Kidney tubule cell (primary cell): Measurements from ENCODE around the gene ERN1.

Source experiments
- DNase-seq: peaks from one replicate; pipeline ENCODE4 v3.0.0-alpha.2; 2018; ENCODE audit warnings: low spot score

Gene ERN1

DNA sequence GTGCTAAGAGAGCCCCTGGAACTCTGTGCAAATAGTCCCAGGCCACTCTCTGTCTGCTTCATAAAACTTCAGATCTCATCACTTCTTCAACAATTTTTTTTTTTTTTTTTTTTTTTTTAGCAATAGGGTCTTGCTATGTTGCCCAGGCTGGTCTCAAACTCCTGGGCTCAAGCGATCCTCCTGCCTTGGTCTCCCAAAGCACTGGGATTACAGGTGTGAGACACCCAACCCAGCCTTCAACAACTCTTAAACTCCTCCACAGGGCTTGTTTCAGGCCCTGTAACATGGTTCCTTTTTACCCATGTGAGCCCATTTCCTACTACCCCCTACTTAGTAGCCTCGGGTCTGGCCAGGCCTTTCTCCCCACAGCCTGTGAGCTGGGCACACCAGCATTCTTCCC is 70.2 kb downstream of the ERN1 start:
- DNase-seq: no peak

GRCh38 chr17:64058621-64059020 is 71.3 kb downstream of the ERN1 start:
- DNase-seq: no peak

DNA sequence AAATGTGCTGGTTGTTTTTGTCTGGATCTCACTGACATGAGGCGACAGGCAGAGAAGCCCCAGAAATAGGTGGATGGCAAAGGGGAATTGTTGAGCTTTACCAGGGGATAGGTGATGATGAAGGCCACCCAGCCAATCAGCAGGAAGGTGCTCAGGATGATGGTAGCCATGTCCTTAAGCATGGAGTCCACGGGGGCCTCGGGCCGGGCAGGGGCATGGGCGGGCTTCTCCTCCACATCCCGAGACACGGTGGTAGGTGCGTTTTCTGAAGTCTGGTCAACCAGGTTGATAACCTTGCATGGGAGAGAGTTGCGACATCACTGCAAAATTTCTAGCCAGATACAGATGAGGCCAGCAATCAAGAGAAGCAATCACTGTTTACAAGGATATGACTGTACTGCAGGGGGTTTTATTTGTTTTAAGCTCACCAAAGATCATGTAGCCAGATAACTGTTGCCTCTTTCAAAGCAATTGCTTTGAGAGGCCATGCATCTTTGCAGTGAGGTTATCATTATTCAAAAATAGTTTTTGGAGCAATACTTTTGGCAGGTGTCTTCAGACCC is 72.2 kb downstream of the ERN1 start:
- no peak for DNase-seq

DNA sequence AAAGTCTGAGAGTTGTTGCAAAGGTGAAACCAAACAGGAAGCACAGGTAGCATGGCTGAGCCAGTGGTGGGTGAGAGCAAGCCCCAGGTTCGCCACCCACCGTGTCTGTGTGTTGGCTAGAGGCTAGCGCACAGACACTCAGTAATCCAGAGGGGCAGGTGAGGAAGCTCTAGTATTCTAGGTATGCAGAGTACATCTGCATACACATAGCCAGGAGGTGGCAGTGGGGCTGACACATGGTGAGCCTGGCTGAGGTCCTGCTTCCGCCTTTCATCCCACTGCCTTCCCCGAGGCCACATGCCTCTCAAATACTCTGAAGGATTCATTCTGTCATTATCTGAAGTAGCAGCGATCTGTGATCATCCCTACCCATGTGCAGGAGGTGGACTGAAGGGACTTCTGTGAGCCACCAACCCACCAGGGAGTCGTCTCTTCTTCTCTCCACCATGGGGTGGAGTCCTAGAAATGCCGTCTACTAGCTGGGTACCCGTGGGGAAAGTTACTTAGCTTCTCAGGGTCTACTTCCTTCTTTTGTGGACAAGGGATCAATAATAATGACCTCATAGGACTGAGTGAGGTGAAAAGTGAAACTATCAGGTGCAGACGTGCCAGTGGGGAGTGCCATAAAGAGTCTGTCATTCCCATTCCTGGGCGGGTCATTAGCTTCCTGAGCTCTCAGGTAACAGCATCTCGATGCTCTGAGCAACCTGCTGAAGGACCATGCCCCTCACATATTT is 73.5 kb downstream of the ERN1 start:
- peak; percentile 35 for DNase-seq

DNA sequence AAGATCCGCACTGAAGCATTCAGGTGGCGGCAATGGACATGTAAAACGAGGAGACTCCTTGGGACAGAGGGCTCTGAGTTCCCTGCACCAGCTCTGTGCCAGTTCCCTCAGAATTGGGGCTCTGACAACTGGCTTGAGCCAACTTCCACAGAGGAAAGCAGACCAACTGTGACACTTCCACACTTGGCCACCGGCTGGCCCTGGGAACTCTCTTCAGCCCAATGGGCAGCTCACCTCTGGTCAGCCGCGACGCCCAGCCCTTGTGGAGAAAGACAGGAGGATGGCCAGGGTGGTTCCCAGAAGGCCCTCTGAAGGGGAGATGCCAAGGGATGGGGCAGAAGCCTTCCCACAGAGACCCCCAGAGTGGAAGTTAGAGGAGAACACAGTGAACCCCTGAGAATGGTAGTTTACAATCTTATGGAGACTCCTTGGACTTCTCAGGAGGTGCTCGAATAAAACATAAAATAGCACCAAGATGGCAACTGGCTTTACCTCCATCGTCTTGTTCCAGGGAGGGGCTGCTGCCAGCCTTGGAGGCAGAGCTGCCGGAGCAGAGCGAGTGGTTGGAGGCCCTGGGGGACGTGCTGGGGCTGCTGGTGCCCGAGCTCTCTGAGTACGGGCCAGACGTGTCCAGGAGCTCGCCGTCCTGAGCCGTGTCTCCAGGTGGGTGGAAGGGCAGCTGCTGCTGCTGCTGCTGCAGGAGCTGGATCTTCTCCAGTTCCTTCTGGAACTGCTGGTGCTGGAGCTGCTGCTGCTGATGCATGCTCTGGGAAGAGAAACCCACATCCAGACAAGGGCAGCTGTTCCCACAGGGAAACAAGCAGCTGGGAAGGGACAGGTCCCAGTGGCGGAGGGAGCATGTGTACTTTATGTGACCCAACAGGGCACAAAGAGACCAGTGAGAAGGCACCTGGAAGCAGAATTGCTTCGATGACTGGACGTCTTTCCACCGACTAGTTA is 74.5 kb downstream of the ERN1 start:
- DNase-seq: no peak

- no peak for DNase-seq
These were observed 75.6 kb downstream of the ERN1 start for GRCh38 chr17:64054304-64054703.

DNA sequence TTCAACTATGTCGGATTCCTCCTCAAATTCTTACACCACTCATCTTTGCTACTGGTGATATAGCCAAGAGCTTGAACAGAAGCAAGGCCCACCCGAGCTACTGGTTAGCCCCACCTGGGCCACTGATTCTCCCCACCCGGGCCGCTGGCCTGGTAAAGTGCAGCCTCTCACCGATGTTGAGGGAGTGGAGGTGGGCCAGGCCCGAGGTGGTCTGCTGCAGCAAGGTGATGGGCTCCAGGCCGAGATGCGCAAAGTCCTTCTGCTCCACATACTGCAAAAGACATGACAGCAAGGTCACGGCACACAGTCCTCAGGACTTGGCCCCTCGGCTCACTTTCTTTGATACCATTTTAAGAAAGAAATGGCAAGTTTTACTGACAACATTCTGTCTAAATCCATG is 76.8 kb downstream of the ERN1 start:
- DNase-seq: no peak

DNA sequence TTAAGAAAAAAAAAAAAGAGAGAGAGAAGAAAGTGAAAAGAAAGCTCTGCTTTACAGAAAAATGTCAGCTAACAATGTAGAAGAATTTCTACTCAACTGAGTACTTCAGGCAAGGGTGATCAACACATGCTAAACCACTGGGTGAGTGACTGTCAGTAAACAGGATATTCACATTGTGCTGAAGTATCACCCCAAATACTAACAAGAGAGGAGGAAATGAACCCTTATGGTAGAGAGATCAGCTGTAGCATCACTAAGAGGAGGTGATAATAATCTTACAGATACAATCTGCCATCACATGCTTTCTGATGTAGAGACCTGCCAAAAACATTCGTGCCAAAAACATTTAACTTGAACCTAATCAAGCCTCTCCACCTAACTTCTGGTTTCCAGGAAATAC is 78.8 kb downstream of the ERN1 start:
- DNase-seq: no peak

DNA sequence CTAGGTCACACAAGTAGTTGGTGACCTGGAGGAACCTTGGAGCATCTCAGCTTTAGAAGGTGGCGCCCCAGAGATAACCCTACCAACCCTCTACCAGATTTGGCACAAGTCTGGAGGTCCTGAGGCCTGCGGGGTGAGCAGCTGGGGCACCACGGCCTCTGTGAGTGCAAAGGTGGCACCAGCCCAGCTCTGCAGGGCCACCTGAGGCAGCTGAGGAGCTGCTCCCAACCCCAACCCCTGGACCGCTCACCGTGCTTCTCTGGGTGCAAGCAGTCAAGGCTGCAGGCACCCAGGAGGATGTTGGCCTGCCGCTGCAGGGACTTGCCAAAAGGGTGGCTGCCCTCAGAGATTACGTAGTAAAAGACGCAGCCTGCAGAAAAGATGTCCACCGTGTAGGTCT is 81.1 kb downstream of the ERN1 start:
- DNase-seq: no peak

DNA sequence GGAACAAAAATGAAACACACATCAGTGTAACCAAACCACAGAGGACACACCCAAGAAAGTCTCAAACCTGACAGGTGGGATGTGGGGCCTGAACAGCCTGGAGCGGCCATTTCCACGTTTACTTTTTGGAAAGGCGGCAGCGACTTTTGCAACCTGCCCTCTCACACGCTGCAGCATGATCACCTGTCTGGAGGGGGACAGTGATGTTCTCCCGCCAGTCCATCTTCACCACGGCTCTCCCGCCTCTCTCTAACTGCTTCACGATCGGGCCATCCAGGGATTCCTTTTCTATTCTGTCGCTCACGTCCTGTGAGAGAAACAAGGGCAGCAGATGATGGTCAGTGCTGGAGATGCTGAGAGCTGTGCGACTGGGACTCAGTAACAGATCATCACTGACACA is 84.8 kb downstream of the ERN1 start:
- DNase-seq: no peak

DNA sequence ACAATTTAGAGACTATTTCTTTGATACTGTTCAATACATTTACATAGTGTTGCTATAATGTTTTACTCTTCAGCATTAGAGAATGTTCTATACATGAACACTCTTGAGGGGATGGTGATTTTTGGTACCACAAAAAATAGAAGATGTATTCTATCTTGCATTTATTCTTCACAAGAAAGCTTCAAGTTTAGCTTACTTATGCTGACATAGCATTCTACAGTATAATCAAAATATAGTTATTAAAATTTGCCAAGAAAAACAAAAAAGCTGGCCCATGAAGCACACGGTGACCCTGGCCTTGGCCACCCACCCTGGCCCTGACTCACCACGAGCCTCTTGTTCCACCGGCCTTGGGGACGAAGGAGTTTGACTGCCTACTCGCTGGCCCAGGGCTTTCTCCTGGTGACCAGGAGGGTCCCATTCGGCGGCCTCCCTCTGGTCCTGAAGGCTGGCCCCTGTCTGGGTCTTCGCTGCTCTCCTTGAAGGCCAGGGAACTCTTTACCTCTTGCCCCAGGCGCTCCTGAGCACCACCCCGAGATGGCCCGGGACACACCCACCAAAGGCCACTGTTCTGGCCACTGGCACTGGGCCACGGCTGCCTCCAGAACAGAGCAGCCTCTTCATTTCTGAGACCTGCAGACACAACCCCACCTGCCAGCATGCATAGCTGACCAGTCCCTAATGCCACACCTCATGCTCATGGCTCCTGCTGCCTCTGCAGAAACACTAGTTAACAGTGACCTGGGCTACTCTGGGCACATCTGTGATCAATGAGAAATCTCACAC is 87.1 kb downstream of the ERN1 start:
- no peak for DNase-seq

DNA sequence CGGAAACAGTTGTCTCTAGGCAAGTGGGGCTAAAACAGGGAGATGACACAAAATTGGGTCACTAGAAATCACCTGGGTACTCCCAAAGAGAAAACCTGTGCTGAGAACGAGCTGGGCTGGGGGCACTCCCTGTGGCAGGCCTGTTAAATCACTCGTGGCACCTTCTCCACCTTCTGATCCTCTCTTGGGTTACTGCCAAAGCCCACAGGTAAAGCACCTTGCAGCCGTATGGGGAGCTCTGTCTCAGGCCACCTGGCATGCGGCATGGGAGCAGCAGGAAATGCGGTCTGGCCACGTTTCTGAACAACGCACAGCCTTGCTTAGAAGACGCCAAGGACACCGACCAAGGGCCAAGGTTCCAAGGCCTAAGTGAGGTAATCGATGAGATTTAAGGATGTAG is 88.0 kb downstream of the ERN1 start:
- DNase-seq: no peak

GRCh38 chr17:64040206-64040605 is 89.7 kb downstream of the ERN1 start:
- no peak for DNase-seq

GRCh38 chr17:64039106-64039400 is 90.9 kb downstream of the ERN1 start:
- no peak for DNase-seq

- DNase-seq: no peak
These were observed 91.4 kb downstream of the ERN1 start for GRCh38 chr17:64038331-64039105.

DNA sequence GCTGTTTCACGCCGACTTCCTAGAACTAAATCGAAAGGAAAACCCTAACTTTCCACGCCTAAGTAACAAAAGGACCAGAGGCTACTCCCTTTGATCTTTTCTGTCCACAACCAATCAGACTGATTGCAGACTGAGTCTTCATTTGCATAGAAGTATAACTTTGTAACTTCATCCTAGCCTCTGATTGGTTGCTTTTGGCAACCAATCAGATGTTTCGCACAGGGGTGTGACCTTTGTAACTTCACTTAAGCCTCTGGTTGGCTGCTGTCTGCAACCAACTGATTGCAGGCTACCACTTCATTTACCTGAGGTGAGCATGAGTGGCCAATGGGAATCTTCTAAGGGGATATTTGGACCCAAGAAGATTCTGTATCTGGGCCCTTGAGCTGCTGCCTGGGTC is 92.1 kb downstream of the ERN1 start:
- no peak for DNase-seq

GRCh38 chr17:64037180-64037579 is 92.8 kb downstream of the ERN1 start:
- DNase-seq: no peak

DNA sequence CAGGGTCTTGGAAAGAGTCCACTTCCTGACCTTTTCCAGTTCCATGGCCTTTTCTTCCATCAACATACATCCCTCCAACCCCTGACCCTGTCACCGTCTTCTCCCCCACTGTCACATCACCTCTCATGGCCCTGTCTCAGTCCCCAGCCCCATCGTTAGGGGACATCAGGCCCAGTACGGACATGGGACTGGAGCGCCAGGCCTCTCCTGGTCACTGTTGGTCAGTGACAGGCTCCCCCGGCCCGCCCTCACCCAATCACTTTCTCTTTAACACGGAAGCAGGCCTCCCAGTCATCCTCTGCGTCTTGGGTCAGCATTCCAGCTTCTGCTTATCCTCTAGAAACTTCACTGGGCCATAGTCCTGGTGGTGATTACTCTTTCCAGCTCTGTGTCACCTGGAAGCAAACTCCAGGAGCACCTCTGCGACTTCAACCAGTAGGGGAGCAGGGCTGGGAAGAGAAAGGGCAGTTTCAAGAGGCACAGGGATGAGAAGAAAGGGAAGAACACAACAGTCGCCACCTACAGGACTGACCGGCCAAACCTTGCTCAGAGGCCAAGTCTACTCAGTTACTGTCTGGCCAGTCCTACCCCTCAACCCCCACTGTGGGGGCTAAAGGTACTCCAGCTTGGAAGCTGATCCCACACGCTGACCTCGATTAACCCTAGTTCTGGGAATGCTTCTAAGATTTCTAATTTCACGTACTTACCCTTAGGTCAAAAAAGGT is 93.6 kb downstream of the ERN1 start:
- DNase-seq: no peak

DNA sequence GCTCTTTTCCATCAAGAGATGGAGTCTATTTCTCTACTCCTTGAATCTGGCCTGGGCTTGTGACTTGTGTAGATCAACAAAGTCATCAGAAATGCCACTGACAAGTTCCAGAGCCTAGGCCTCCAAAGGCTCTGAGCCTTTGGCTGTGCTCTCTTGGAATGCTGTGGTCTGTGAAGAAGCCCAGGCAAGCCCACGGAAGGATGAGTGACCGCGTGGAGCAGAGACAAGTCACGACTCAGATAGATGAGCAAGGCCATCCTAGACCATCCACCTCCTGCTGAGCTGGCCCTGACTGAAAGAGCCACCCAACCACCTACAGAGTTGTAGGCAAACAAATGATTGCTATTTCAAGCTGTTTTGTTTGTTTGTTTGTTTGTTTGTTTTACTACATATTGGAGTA is 97.9 kb downstream of the ERN1 start:
- DNase-seq: peak; percentile 90

DNA sequence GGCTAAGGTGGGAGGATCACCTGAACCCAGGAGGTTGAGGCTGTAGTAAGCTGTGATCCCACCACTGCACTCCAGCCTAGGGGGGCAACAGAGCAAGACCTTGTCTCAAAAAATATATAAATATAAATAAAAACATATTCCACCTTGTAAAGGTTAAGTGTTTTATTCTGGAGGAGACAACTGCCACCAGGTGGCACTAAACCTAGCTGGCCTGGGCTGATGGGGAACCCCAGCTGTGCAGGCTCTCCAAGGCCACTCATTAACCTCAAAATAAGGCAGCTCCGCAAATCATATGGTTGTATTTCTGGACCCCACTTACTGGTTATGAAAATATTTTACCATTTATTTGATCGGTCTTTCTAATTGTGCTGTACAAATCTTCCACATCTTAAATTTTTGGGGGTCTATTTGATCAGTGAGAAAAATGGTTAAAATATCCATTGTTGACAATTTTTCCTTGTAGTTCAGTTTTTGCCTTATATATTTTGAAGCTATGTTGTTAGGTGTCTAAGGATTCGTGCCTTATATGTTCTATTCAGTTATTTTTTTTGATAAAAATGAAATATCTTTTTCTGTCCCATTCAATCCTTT is 101.0 kb downstream of the ERN1 start:
- peak; percentile 67 for DNase-seq
